PC-9 (cell line): ENCODE results near the gene BPI. TPM values are rescaled to one million over a fixed set of nuclear protein-coding genes. Genes with fewer than 3 reads are reported as not detected.

Experiments
- BruUV-seq: library from RNA; stranded (reverse); fragments of 400-500 nt; replicated peaks from 2 replicates; lab custom pipeline; 2021; lab: Mats Ljungman, UMichigan
- CTCF ChIA-PET: fragments of 300-600 bp; sonication (Branson Sonifier 250); formaldehyde crosslinking; loops from one replicate; lab custom pipeline; 2022; ENCODE audit warnings: antibody characterized with exemption; lab: Charles Lee
- POLR2A ChIA-PET: fragments of 300-600 bp; sonication (Branson Sonifier 250); formaldehyde crosslinking; loops from one replicate; lab custom pipeline; 2022; ENCODE audit warnings: antibody characterized with exemption; ENCODE audit not compliant: unreplicated experiment; lab: Charles Lee
- DNase-seq, 2 experiments: peaks; one replicate each; pipeline versions ENCODE4 v3.0.0 to v3.0.0-alpha.2; 2015 to 2022; ENCODE audit warnings: mixed read lengths in 1 of 2
- H2AFZ ChIP-seq: fragments of 200-600 bp; sonication (generic); 2 replicates; pipeline ENCODE4 v1.8.1; 2017; ENCODE audit warnings: antibody characterized with exemption
- H3F3A ChIP-seq: fragments of 200-600 bp; sonication (generic); 2 replicates; pipeline ENCODE4 v1.8.1; 2017; ENCODE audit warnings: antibody characterized with exemption, mild to moderate bottlenecking, low read depth; ENCODE audit not compliant: insufficient read depth
- H3K27ac ChIP-seq: fragments of 200-600 bp; sonication (generic); 2 replicates; pipeline ENCODE4 v1.6.1; 2016; ENCODE audit warnings: mixed run types
- H3K27me3 ChIP-seq: fragments of 200-600 bp; sonication (generic); 2 replicates; pipeline ENCODE4 v1.6.1; 2016; ENCODE audit warnings: low read depth, mixed run types; ENCODE audit not compliant: insufficient read depth
- H3K36me3 ChIP-seq: fragments of 200-600 bp; sonication (generic); 2 replicates; pipeline ENCODE4 v1.6.1; 2016; ENCODE audit warnings: low read depth, mixed run types
- H3K4me1 ChIP-seq: fragments of 200-600 bp; sonication (generic); replicated peaks from 2 replicates; pipeline ENCODE4 v1.6.1; 2016; ENCODE audit warnings: mixed run types; ENCODE audit not compliant: insufficient read depth
- H3K4me2 ChIP-seq: fragments of 200-600 bp; sonication (generic); 2 replicates; pipeline ENCODE4 v1.6.1; 2017; ENCODE audit warnings: mixed run types
- H3K4me3 ChIP-seq: fragments of 200-600 bp; sonication (generic); 2 replicates; pipeline ENCODE4 v1.6.1; 2016; ENCODE audit warnings: mixed run types
- H3K79me2 ChIP-seq: fragments of 200-600 bp; sonication (generic); 2 replicates; pipeline ENCODE4 v1.6.1; 2017; ENCODE audit warnings: low read depth, mixed run types
- H3K9me2 ChIP-seq: fragments of 200-600 bp; sonication (generic); 2 replicates; pipeline ENCODE4 v1.8.1; 2017; ENCODE audit warnings: mild to moderate bottlenecking; ENCODE audit not compliant: insufficient read depth
- H3K9me3 ChIP-seq: fragments of 200-600 bp; sonication (generic); 2 replicates; pipeline ENCODE4 v1.8.1; 2016; ENCODE audit warnings: low read depth; ENCODE audit not compliant: insufficient read depth
- H4K20me1 ChIP-seq: fragments of 200-600 bp; sonication (generic); 2 replicates; pipeline ENCODE4 v1.8.1; 2017; ENCODE audit not compliant: insufficient read depth
- EZH2 ChIP-seq: fragments of 200-600 bp; sonication (generic); IDR thresholded peaks from 2 replicates; pipeline ENCODE4 v1.8.0; 2017; ENCODE audit warnings: antibody characterized with exemption, low read depth
- intact Hi-C: fragments of 100-400 bp; cut with micrococcal nuclease; formaldehyde crosslinking; loops from one replicate; pipeline ENCODE4 v1.10.0; 2022; ENCODE audit not compliant: unreplicated experiment
- total RNA-seq: library from RNA; stranded (reverse); gene quantifications from 2 replicates; pipeline ENCODE4 v1.2.3, GENCODE V29; 2021
- TF ChIP-seq, protein P1 (sequence below): fragments of 200-600 bp; sonication (generic); conservative IDR thresholded peaks from 2 replicates; pipeline ENCODE4 v1.6.1; 2017; ENCODE audit warnings: mixed run types, antibody characterized with exemption, mild to moderate bottlenecking, moderate library complexity

The BPI gene
- total RNA-seq, 1 experiment from 2014 or later, result not detected

GRCh38 chr20:38326309-38326708 lies 22.4 kb downstream of the BPI start:
- Histone ChIP-seq H2AFZ (no peak overlapping the region), H3F3A (no peaks in the 10 kb centered on the region), H3K9me2 (no peaks in the 10 kb centered on the region), H3K27me3 (peaks cover 63% of the 10 kb centered on the region), H3K4me2 (no peak overlapping the region), H3K4me1 (no peaks in the 10 kb centered on the region), H3K9me3 (no peaks in the 10 kb centered on the region), H3K36me3 (no peaks in the 10 kb centered on the region), H3K79me2 (no peaks in the 10 kb centered on the region), H3K4me3 (no peak overlapping the region), H3K27ac (no peak overlapping the region), H4K20me1 (no peaks in the 10 kb centered on the region)
- TF ChIP-seq EZH2, result no peak
- TF ChIP-seq, protein P1, sequence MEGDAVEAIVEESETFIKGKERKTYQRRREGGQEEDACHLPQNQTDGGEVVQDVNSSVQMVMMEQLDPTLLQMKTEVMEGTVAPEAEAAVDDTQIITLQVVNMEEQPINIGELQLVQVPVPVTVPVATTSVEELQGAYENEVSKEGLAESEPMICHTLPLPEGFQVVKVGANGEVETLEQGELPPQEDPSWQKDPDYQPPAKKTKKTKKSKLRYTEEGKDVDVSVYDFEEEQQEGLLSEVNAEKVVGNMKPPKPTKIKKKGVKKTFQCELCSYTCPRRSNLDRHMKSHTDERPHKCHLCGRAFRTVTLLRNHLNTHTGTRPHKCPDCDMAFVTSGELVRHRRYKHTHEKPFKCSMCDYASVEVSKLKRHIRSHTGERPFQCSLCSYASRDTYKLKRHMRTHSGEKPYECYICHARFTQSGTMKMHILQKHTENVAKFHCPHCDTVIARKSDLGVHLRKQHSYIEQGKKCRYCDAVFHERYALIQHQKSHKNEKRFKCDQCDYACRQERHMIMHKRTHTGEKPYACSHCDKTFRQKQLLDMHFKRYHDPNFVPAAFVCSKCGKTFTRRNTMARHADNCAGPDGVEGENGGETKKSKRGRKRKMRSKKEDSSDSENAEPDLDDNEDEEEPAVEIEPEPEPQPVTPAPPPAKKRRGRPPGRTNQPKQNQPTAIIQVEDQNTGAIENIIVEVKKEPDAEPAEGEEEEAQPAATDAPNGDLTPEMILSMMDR, result no peak
- intact Hi-C loops, result no loop called here
- POLR2A ChIA-PET, result no interaction called here
- CTCF ChIA-PET, result no interaction called here
- DNase-seq, result no peak
- BruUV-seq, result no TSS peak

- Histone ChIP-seq H3K36me3 (no peaks in the 10 kb centered on the region), H3K79me2 (no peaks in the 10 kb centered on the region), H3K9me3 (no peaks in the 10 kb centered on the region), H3F3A (no peaks in the 10 kb centered on the region), H3K27me3 (peaks cover 70% of the 10 kb centered on the region), H3K4me1 (no peaks in the 10 kb centered on the region), H3K4me2 (no peak overlapping the region), H3K9me2 (no peaks in the 10 kb centered on the region), H3K4me3 (no peak overlapping the region), H2AFZ (no peak overlapping the region), H3K27ac (no peak overlapping the region), H4K20me1 (no peaks in the 10 kb centered on the region)
- TF ChIP-seq, protein P1, result no peak
- TF ChIP-seq EZH2, result no peak
- ChIA-PET POLR2A (no interaction called here), CTCF (no interaction called here)
- intact Hi-C loops, result loop anchor here (10.0 kb wide), 1 partner anchor 404 kb away; no protein-coding TSS in a partner anchor
- BruUV-seq, result no TSS peak
- DNase-seq, result no peak
Measured at GRCh38 chr20:38330638-38331037, 26.7 kb downstream of the BPI start.

DNA sequence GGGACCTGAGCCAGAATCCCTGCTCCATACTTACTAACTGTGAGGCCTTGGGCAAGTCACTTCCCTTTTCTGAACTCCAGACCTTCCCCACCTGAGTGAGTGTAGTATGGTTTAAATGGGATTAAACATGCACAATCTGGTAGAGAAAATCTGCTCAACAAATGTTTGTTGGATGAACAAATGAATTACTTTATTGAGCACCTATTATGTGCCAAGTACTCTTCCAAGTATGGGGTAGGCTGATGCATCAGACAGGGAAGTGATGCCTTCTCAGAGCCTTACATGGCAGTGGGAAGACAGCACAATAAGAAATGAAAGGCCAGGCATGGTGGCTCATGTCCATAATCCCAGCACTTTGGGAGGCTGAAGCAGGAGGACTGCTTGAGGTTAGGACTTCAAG lies 27.3 kb downstream of the BPI start:
- intact Hi-C loops, result loop anchor here (10.0 kb wide), 1 partner anchor 404 kb away; no protein-coding TSS in a partner anchor
- Histone ChIP-seq H3F3A (no peaks in the 10 kb centered on the region), H3K4me2 (no peak overlapping the region), H2AFZ (no peak overlapping the region), H3K27me3 (peaks cover 70% of the 10 kb centered on the region), H3K4me1 (no peaks in the 10 kb centered on the region), H3K27ac (no peak overlapping the region), H4K20me1 (no peaks in the 10 kb centered on the region), H3K9me2 (no peaks in the 10 kb centered on the region), H3K36me3 (no peaks in the 10 kb centered on the region), H3K79me2 (no peaks in the 10 kb centered on the region), H3K4me3 (no peak overlapping the region), H3K9me3 (no peaks in the 10 kb centered on the region)
- POLR2A ChIA-PET, result no interaction called here
- DNase-seq, result no peak
- TF ChIP-seq, protein P1, result no peak
- no peak for TF ChIP-seq EZH2
- no TSS peak for BruUV-seq
- CTCF ChIA-PET, result interaction anchor here (0.6 kb wide), 1 partner anchor 376 kb away, joined by 7 read pairs; no protein-coding TSS in a partner anchor
